ENCODE results near the gene MAGI2. TPM values are rescaled to one million over a fixed set of nuclear protein-coding genes. Genes with fewer than 3 reads are reported as not detected.

Gene MAGI2
- polyA plus RNA-seq, 3 donors, result 0.03 to 0.11 TPM; not detected in 1

GRCh38 chr7:79347351-79347750, 106.1 kb downstream of the MAGI2 start:
- Histone ChIP-seq H3K9me3 (replicated peaks in 1 of 2; ENCODE audit: control insufficient read depth in 1 of 2, insufficient read depth in 1 of 2, low read length in 2 of 2) (no peaks in the 10 kb centered on the region), H3K4me3 (replicated peaks in 1 of 3; ENCODE audit: low read depth in 2 of 3, low read length in 3 of 3) (no peak overlapping the region), H3K4me1 (ENCODE audit: control insufficient read depth in 1 of 2, insufficient read depth in 2 of 2, low read length in 2 of 2) (no peaks in the 10 kb centered on the region), H4K20me1 (ENCODE audit: insufficient read depth, low read length) (no peaks in the 10 kb centered on the region), H3K9ac (ENCODE audit: insufficient read depth, low read length, poor library complexity, severe bottlenecking) (no peak overlapping the region), H3K27me3 (ENCODE audit: control insufficient read depth in 2 of 2, insufficient read depth in 2 of 2, low read length in 2 of 2) (no peaks in the 10 kb centered on the region), H3K4me2 (replicated peaks; ENCODE audit: extremely low read depth, low read length, poor library complexity, severe bottlenecking) (no peak overlapping the region), H3K36me3 (replicated peaks in 1 of 2; ENCODE audit: control insufficient read depth in 1 of 2, insufficient read depth in 2 of 2, low read length in 2 of 2) (no peaks in the 10 kb centered on the region), H2AFZ (ENCODE audit: insufficient read depth, low read depth, low read length, poor library complexity, severe bottlenecking) (no peak overlapping the region), H3K79me2 (ENCODE audit: insufficient read depth, low read length) (no peaks in the 10 kb centered on the region), H3K27ac (ENCODE audit: low read depth in 1 of 2, low read length in 2 of 2) (no peak overlapping the region)
- H3K9me3 Mint-ChIP-seq, result no peaks in the 10 kb centered on the region
- H3K36me3 Mint-ChIP-seq, result no peaks in the 10 kb centered on the region
- no peak for TF ChIP-seq CTCF (IDR thresholded peaks at IDR 0.05)
- no peaks in the 10 kb centered on the region for H3K27me3 Mint-ChIP-seq (ENCODE audit: low read depth in 3 of 3)
- 67% methylated on average over 1 of the region's 3 CpGs for WGBS (ENCODE audit: insufficient coverage)
- intact Hi-C loops (cut with micrococcal nuclease), result no loop called here
- H3K4me1 Mint-ChIP-seq, result no peaks in the 10 kb centered on the region
- DNase-seq, result no peak
- H3K27ac Mint-ChIP-seq, result no peak overlapping the region
- H3K4me3 Mint-ChIP-seq, result no peak overlapping the region

- Mint-ChIP-seq H3K9me3 (no peaks in the 10 kb centered on the region), H3K4me1 (no peaks in the 10 kb centered on the region), H3K4me3 (no peak overlapping the region), H3K27me3 (ENCODE audit: low read depth in 3 of 3) (no peaks in the 10 kb centered on the region), H3K36me3 (no peaks in the 10 kb centered on the region), H3K27ac (no peak overlapping the region)
- H3K4me2 ChIP-seq (replicated peaks; ENCODE audit: extremely low read depth, low read length, poor library complexity, severe bottlenecking), result no peak overlapping the region
- no peaks in the 10 kb centered on the region for H3K9me3 ChIP-seq (replicated peaks in 1 of 2; ENCODE audit: control insufficient read depth in 1 of 2, insufficient read depth in 1 of 2, low read length in 2 of 2)
- no peaks in the 10 kb centered on the region for H4K20me1 ChIP-seq (ENCODE audit: insufficient read depth, low read length)
- no peaks in the 10 kb centered on the region for H3K79me2 ChIP-seq (ENCODE audit: insufficient read depth, low read length)
- H3K27me3 ChIP-seq (ENCODE audit: control insufficient read depth in 2 of 2, insufficient read depth in 2 of 2, low read length in 2 of 2), result no peaks in the 10 kb centered on the region
- no peak overlapping the region for H3K27ac ChIP-seq (ENCODE audit: low read depth in 1 of 2, low read length in 2 of 2)
- no peaks in the 10 kb centered on the region for H3K4me1 ChIP-seq (ENCODE audit: control insufficient read depth in 1 of 2, insufficient read depth in 2 of 2, low read length in 2 of 2)
- WGBS (ENCODE audit: insufficient coverage), result no CpG with 5 or more reads among the region's 5 CpGs
- intact Hi-C loops (cut with micrococcal nuclease), result no loop called here
- no peak for DNase-seq
- no peak for TF ChIP-seq CTCF (IDR thresholded peaks at IDR 0.05)
- H3K36me3 ChIP-seq (replicated peaks in 1 of 2; ENCODE audit: control insufficient read depth in 1 of 2, insufficient read depth in 2 of 2, low read length in 2 of 2), result no peaks in the 10 kb centered on the region
- H2AFZ ChIP-seq (ENCODE audit: insufficient read depth, low read depth, low read length, poor library complexity, severe bottlenecking), result no peak overlapping the region
- H3K9ac ChIP-seq (ENCODE audit: insufficient read depth, low read length, poor library complexity, severe bottlenecking), result no peak overlapping the region
- H3K4me3 ChIP-seq (replicated peaks in 1 of 3; ENCODE audit: low read depth in 2 of 3, low read length in 3 of 3), result no peak overlapping the region
These were observed 111.6 kb downstream of the MAGI2 start for GRCh38 chr7:79341902-79342301.

All from CD14-positive monocyte (primary cell).